Measurements from ENCODE around the gene FAM98C.

- TF ChIP-seq, protein P1, sequence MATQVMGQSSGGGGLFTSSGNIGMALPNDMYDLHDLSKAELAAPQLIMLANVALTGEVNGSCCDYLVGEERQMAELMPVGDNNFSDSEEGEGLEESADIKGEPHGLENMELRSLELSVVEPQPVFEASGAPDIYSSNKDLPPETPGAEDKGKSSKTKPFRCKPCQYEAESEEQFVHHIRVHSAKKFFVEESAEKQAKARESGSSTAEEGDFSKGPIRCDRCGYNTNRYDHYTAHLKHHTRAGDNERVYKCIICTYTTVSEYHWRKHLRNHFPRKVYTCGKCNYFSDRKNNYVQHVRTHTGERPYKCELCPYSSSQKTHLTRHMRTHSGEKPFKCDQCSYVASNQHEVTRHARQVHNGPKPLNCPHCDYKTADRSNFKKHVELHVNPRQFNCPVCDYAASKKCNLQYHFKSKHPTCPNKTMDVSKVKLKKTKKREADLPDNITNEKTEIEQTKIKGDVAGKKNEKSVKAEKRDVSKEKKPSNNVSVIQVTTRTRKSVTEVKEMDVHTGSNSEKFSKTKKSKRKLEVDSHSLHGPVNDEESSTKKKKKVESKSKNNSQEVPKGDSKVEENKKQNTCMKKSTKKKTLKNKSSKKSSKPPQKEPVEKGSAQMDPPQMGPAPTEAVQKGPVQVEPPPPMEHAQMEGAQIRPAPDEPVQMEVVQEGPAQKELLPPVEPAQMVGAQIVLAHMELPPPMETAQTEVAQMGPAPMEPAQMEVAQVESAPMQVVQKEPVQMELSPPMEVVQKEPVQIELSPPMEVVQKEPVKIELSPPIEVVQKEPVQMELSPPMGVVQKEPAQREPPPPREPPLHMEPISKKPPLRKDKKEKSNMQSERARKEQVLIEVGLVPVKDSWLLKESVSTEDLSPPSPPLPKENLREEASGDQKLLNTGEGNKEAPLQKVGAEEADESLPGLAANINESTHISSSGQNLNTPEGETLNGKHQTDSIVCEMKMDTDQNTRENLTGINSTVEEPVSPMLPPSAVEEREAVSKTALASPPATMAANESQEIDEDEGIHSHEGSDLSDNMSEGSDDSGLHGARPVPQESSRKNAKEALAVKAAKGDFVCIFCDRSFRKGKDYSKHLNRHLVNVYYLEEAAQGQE (IDR thresholded peaks at IDR 0.05), result no peak
- TF ChIP-seq, protein P2, sequence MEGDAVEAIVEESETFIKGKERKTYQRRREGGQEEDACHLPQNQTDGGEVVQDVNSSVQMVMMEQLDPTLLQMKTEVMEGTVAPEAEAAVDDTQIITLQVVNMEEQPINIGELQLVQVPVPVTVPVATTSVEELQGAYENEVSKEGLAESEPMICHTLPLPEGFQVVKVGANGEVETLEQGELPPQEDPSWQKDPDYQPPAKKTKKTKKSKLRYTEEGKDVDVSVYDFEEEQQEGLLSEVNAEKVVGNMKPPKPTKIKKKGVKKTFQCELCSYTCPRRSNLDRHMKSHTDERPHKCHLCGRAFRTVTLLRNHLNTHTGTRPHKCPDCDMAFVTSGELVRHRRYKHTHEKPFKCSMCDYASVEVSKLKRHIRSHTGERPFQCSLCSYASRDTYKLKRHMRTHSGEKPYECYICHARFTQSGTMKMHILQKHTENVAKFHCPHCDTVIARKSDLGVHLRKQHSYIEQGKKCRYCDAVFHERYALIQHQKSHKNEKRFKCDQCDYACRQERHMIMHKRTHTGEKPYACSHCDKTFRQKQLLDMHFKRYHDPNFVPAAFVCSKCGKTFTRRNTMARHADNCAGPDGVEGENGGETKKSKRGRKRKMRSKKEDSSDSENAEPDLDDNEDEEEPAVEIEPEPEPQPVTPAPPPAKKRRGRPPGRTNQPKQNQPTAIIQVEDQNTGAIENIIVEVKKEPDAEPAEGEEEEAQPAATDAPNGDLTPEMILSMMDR (IDR thresholded peaks at IDR 0.05; ENCODE audit: low read depth, low read length, missing input control), result no peak
- no peak for TF ChIP-seq ATF3 (IDR thresholded peaks at IDR 0.05)
- no peak for TF ChIP-seq RAD21 (IDR thresholded peaks at IDR 0.05)
- no peak for TF ChIP-seq YY1 (IDR thresholded peaks at IDR 0.05)
- no peak for TF ChIP-seq GABPA (IDR thresholded peaks at IDR 0.05 in 1 of 2, conservative IDR thresholded peaks at IDR 0.05 in 1 of 2)
- TF ChIP-seq SP1 (IDR thresholded peaks at IDR 0.05), result no peak
- no peak for TF ChIP-seq TAF1 (conservative IDR thresholded peaks at IDR 0.05)
Measured at GRCh38 chr19:38361633-38362075, 41.2 kb upstream of the FAM98C start.
